PFSK-1 (cell line): ENCODE data around the gene PPM1F.

Source experiments
- POLR2AphosphoS5 ChIP-seq: IDR thresholded peaks from 2 replicates; pipeline ENCODE4 v1.6.1; 2012; ENCODE audit warnings: low read depth, mild to moderate bottlenecking, control low read depth, low read length, moderate library complexity
- TF ChIP-seq, protein P1 (sequence below), 2 experiments: IDR thresholded peaks; 2 replicates each; pipeline versions ENCODE4 v1.6.1 to v1.8.0; 2011 to 2012; ENCODE audit warnings: low read depth in 2 of 2, low read length in 2 of 2, control low read depth in 1 of 2, inconsistent platforms in 1 of 2, mild to moderate bottlenecking in 1 of 2, moderate library complexity in 1 of 2; ENCODE audit not compliant: insufficient read depth in 1 of 2

DNA sequence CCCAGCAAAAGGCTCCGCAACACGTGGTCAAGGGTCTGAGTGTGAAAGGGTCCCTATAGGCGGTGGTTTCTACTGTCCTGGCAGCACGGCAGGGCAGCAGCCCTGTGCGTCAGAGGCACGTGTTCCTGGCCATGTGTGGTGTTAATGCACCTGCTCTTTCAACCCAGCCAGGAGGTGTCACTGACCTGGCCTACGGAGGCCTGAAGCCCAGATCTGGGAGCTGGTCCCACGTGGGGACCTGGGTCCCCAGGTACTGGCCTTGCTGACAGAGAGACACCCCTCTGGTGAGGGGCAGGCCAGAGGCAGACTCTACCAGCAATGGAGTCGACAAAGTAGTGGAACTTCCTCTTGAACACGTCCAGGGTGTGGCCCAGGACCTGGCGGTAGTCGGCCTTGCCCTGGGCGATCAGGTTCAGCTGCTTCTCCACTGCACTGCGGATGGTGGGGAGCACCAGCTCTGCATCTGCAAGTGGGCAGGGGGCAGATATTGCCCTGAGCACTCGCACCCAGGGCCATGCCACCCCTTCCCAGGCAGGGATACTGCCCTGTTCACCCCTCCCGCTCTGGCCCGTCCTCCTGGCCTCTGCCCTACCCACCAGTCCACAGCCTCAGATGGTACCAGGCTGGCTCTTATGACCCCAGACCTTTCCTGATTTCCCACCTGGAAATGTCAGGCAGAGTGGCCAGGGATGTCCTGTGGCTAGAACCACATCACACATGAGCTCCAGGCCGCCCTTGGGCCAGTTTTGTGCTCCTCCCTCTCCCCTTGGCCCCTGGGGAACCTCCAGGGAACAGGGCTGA lies 6.8 kb upstream of the PPM1F start:
- no peak for TF ChIP-seq POLR2AphosphoS5
- TF ChIP-seq, protein P1, sequence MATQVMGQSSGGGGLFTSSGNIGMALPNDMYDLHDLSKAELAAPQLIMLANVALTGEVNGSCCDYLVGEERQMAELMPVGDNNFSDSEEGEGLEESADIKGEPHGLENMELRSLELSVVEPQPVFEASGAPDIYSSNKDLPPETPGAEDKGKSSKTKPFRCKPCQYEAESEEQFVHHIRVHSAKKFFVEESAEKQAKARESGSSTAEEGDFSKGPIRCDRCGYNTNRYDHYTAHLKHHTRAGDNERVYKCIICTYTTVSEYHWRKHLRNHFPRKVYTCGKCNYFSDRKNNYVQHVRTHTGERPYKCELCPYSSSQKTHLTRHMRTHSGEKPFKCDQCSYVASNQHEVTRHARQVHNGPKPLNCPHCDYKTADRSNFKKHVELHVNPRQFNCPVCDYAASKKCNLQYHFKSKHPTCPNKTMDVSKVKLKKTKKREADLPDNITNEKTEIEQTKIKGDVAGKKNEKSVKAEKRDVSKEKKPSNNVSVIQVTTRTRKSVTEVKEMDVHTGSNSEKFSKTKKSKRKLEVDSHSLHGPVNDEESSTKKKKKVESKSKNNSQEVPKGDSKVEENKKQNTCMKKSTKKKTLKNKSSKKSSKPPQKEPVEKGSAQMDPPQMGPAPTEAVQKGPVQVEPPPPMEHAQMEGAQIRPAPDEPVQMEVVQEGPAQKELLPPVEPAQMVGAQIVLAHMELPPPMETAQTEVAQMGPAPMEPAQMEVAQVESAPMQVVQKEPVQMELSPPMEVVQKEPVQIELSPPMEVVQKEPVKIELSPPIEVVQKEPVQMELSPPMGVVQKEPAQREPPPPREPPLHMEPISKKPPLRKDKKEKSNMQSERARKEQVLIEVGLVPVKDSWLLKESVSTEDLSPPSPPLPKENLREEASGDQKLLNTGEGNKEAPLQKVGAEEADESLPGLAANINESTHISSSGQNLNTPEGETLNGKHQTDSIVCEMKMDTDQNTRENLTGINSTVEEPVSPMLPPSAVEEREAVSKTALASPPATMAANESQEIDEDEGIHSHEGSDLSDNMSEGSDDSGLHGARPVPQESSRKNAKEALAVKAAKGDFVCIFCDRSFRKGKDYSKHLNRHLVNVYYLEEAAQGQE (IDR thresholded peaks at IDR 0.05; ENCODE audit: insufficient read depth in 1 of 2, low read depth in 2 of 2, low read length in 2 of 2): no peak
